Activated naive CD4-positive, alpha-beta T cell treated with anti-CD3 and anti-CD28 coated beads for 36 hours (primary cell): ENCODE measurements around the gene PCSK5. TPM values are rescaled to one million over a fixed set of nuclear protein-coding genes. Genes with fewer than 3 reads are reported as not detected.
"Not testable (repeated sequence)": the region's sequence is repeated elsewhere in the genome, so short reads cannot be mapped to it uniquely, and the experiment has no call there.

ENCODE experiments used
- CTCF ChIA-PET: fragments of 350-600 bp; sonication (Branson Sonifier 250); formaldehyde crosslinking; loops from one replicate; lab custom pipeline; 2021; ENCODE audit warnings: antibody characterized with exemption; lab: Charles Lee
- DNase-seq: peaks from one replicate; pipeline ENCODE4 v3.0.0-alpha.2; 2020
- H3K27ac Mint-ChIP-seq: one replicate; pipeline ENCODE4 v1.8.0; 2021; ENCODE audit warnings: mild to moderate bottlenecking, mixed read lengths
- H3K27me3 Mint-ChIP-seq: one replicate; pipeline ENCODE4 v1.8.0; 2021; ENCODE audit warnings: low read depth, mixed read lengths
- H3K36me3 Mint-ChIP-seq: one replicate; pipeline ENCODE4 v1.8.0; 2021; ENCODE audit warnings: low read depth, mixed read lengths
- H3K4me1 Mint-ChIP-seq: one replicate; pipeline ENCODE4 v1.8.0; 2021; ENCODE audit warnings: low read depth, mixed read lengths
- H3K4me3 Mint-ChIP-seq: one replicate; pipeline ENCODE4 v1.8.0; 2021; ENCODE audit warnings: mild to moderate bottlenecking, moderate library complexity, mixed read lengths
- H3K9me3 Mint-ChIP-seq: one replicate; pipeline ENCODE4 v1.8.0; 2021; ENCODE audit warnings: mixed read lengths
- intact Hi-C: fragments of 100-400 bp; cut with micrococcal nuclease; formaldehyde crosslinking; loops from one replicate; pipeline ENCODE4 v1.15.1; 2023
- total RNA-seq, 2 experiments: library from RNA; stranded (reverse); gene quantifications; one replicate each; pipeline ENCODE4 v1.2.3, GENCODE V29; 2021

Gene PCSK5
- total RNA-seq, 2 experiments from 2014 or later: 5.7 to 6.0 TPM

DNA sequence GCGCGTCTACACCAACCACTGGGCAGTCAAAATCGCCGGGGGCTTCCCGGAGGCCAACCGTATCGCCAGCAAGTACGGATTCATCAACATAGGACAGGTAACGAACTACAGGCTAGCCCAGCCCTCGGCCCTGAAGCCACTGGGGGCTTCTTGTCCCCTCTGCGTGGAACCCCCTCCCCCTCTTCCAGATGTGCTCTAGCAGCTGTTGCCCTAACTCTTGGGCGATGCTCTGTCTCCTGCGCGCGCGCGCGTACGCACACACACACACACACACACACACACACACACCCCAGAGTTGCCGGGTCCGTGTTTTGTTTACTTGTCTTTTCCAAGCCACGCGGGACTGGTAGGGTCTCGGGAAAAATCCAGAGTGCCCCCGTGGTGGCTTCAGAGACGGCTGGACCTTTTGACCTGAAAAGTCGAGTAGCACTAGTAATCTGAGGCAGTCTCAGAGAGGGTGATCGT, 836 bp downstream of the PCSK5 start:
- CTCF ChIA-PET: interaction anchor here (0.5 to 2.1 kb wide), 4 partner anchors 25 to 879 kb away, joined by 3 to 8 read pairs (median 3); no protein-coding TSS in a partner anchor
- Mint-ChIP-seq H3K36me3 (no peaks in the 10 kb centered on the region), H3K27me3 (no peaks in the 10 kb centered on the region), H3K4me3 (peak overlapping the region; percentile 97), H3K27ac (peak overlapping the region; percentile 66), H3K9me3 (no peaks in the 10 kb centered on the region), H3K4me1 (peaks cover 39% of the 10 kb centered on the region)
- intact Hi-C loops: loop anchor here (2.0 to 10.0 kb wide), 10 partner anchors 101 to 1286 kb away; partner anchors contain the start of genes C9orf40, CARNMT1, NMRK1 and OSTF1
- peak; percentile 55 for DNase-seq

DNA sequence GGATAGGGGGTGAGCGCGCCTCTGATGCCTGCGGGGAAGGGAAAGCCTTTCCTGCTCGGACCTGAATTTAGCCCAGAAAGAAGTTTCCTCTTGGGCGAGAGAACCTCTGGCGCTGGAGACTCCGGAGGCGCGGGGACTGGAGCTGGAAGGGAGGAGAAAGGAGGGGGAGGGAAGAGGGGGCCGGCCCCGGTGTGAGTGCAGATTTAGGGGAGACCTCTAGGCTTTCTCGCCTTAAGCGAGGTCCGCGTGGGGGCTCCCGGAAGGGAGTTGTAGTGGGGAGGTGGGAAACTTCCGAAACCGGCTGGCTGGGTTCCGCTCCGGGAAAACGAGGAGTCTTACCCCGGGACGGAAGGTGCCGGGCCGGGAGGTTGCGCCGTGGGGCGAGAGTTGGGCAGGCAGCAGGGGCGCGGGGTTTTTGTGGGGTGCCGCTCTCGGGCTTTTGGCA, 1.3 kb downstream of the PCSK5 start:
- Mint-ChIP-seq H3K27ac (peak overlapping the region; percentile 66), H3K4me3 (peak overlapping the region; percentile 97), H3K36me3 (no peaks in the 10 kb centered on the region), H3K4me1 (peaks cover 41% of the 10 kb centered on the region), H3K9me3 (no peaks in the 10 kb centered on the region), H3K27me3 (no peaks in the 10 kb centered on the region)
- CTCF ChIA-PET: interaction anchor here (1.4 kb wide), 1 partner anchor 209 kb away, joined by 3 read pairs; no protein-coding TSS in a partner anchor
- intact Hi-C loops: loop anchor here (2.0 to 10.0 kb wide), 10 partner anchors 101 to 1286 kb away; partner anchors contain the start of genes C9orf40, CARNMT1, NMRK1 and OSTF1
- peak; percentile 24 for DNase-seq

DNA sequence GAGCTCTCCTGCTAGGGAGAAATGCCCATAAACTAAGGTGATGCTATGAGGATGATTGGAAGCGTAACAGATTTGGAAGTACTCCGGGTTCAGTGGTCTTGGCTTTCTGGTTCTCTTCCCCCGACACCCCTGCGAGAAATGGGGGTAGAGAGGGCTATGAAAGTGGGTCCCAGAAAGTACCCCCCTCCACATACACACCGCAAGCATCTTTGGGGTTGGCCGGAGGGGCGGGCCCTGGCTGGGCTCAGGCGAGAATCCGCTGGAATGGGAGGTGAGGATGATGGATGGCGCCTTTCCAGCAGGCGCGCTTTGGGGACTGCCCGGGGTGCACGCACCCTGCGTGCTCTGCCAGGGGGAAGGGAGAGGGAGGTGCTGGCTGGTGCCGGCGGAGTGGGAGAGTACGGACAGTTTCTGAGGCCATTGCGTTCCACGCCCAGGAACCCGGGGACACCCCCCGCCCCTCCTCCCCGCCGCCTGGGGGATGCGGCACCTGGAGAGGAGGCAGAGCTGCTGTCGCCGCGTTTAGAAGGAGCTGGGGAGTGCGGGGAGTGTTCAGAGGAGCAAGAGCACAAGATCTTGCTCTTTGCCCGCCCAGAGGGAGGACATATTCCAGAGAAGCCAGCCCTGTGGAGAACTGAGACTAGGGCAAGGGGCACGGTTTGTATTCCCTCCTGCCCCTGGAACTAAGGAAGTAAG, 1.9 kb downstream of the PCSK5 start:
- intact Hi-C loops: loop anchor here (5.0 to 10.0 kb wide), 7 partner anchors 100 to 1285 kb away; partner anchors contain the start of genes C9orf40, CARNMT1, NMRK1 and OSTF1
- DNase-seq: peak; percentile 67
- CTCF ChIA-PET: interaction anchor here (1.4 kb wide), 1 partner anchor 209 kb away, joined by 3 read pairs; no protein-coding TSS in a partner anchor
- no peaks in the 10 kb centered on the region for H3K36me3 Mint-ChIP-seq
- H3K27me3 Mint-ChIP-seq: no peaks in the 10 kb centered on the region
- no peaks in the 10 kb centered on the region for H3K9me3 Mint-ChIP-seq
- H3K4me1 Mint-ChIP-seq: peaks cover 45% of the 10 kb centered on the region
- H3K27ac Mint-ChIP-seq: no peak overlapping the region
- peak overlapping the region; percentile 97 for H3K4me3 Mint-ChIP-seq

DNA sequence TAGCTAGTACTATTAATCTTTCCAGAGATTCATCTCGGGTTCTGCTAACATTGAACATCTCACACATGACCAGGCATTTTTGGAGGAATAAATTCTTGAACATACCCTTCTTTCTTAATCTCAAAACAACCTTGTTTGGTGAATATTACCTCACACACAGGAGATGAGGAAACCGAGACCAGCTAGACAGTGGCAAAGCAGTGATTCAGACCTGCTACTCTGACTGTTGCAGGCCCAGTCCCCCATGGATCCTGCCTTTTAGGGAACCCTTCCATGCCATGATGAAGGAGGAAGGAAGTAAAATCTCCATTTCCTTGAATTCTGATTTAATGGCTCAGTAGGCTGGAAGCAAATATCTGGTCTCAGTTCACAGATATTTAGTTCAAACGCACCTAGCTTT, 2.6 kb downstream of the PCSK5 start:
- peaks cover 47% of the 10 kb centered on the region for H3K4me1 Mint-ChIP-seq
- peak; percentile 28 for DNase-seq
- H3K9me3 Mint-ChIP-seq: no peaks in the 10 kb centered on the region
- peak overlapping the region; percentile 97 for H3K4me3 Mint-ChIP-seq
- CTCF ChIA-PET: interaction anchor here (1.2 kb wide), 1 partner anchor 27 kb away, joined by 4 read pairs; no protein-coding TSS in a partner anchor
- intact Hi-C loops: loop anchor here (5.0 to 10.0 kb wide), 7 partner anchors 99 to 1284 kb away; partner anchors contain the start of genes C9orf40, CARNMT1, NMRK1 and OSTF1
- H3K27ac Mint-ChIP-seq: no peak overlapping the region
- no peaks in the 10 kb centered on the region for H3K27me3 Mint-ChIP-seq
- no peaks in the 10 kb centered on the region for H3K36me3 Mint-ChIP-seq

DNA sequence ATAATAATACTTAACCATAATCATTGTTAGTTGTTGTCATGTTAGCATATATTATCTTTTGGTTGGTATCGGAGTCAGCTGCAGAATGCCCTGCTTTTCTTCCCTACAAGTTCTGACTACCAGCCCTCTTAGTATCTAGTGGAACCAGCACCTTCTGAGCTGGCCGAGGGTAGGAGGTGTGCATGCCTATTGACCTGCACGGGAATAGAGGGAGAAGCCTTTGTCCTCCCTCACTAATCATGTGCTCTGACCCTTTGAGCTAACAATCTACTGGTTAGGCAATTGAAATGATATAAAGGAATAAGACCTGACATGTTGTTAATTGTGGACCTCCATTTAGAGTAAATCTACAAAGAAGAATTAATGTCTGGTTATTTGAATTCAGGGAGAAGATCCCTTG, 4.1 kb downstream of the PCSK5 start:
- H3K4me3 Mint-ChIP-seq: no peak overlapping the region
- no peaks in the 10 kb centered on the region for H3K9me3 Mint-ChIP-seq
- no peaks in the 10 kb centered on the region for H3K36me3 Mint-ChIP-seq
- H3K4me1 Mint-ChIP-seq: peaks cover 45% of the 10 kb centered on the region
- H3K27ac Mint-ChIP-seq: no peak overlapping the region
- CTCF ChIA-PET: no interaction called here
- intact Hi-C loops: loop anchor here (5.0 to 10.0 kb wide), 7 partner anchors 98 to 1283 kb away; partner anchors contain the start of genes C9orf40, CARNMT1, NMRK1 and OSTF1
- H3K27me3 Mint-ChIP-seq: no peaks in the 10 kb centered on the region
- no peak for DNase-seq

DNA sequence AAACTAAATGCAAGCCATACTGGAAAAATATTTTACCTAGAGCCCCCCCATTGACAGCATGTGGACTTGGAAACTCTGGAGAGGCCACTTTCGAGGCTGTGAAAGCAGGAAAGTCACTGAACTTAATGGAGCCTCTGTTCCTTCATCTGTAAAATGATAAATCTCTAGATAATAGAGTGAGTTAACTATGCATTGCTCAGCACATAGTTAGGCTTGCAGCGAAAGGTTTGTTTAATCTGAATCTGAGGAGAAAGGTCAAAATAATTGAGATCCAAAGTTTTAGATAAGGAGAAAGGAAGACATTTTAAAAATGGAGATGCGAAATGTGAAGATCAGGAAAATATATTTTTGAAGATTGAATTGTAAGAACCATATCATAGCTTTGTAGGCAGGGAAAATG, 4.6 kb downstream of the PCSK5 start:
- no peak for DNase-seq
- no peak overlapping the region for H3K4me3 Mint-ChIP-seq
- H3K27ac Mint-ChIP-seq: no peak overlapping the region
- peaks cover 47% of the 10 kb centered on the region for H3K4me1 Mint-ChIP-seq
- no peaks in the 10 kb centered on the region for H3K36me3 Mint-ChIP-seq
- no peaks in the 10 kb centered on the region for H3K9me3 Mint-ChIP-seq
- CTCF ChIA-PET: no interaction called here
- H3K27me3 Mint-ChIP-seq: no peaks in the 10 kb centered on the region
- intact Hi-C loops: loop anchor here (10.0 kb wide), 1 partner anchor 870 kb away; the partner anchor contains the start of gene CARNMT1

DNA sequence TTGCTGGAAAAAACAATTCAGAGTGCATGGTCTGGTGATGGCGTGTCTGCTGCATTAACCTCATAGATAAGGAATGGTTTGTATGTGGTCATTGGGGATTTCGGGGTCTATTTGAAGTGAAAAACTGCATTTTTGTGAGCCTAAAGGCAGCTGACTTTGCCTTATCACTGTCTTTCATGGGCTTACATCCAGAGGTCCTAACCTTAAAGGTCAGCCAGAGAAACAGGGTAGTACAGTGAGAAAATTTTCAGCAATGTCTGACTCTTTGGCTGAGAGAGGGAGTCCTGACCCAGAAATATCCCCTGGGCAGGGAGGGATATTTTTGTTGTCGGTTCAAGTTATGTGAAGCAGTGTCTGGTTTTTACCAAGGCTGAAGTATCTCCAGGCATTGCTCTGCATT, 5.7 kb downstream of the PCSK5 start:
- Mint-ChIP-seq H3K27me3 (no peaks in the 10 kb centered on the region), H3K4me1 (peaks cover 47% of the 10 kb centered on the region), H3K4me3 (no peak overlapping the region), H3K9me3 (peaks cover 3% of the 10 kb centered on the region), H3K36me3 (peaks cover 6% of the 10 kb centered on the region), H3K27ac (no peak overlapping the region)
- no peak for DNase-seq
- CTCF ChIA-PET: no interaction called here
- intact Hi-C loops: loop anchor here (10.0 kb wide), 1 partner anchor 871 kb away; the partner anchor contains the start of gene CARNMT1

DNA sequence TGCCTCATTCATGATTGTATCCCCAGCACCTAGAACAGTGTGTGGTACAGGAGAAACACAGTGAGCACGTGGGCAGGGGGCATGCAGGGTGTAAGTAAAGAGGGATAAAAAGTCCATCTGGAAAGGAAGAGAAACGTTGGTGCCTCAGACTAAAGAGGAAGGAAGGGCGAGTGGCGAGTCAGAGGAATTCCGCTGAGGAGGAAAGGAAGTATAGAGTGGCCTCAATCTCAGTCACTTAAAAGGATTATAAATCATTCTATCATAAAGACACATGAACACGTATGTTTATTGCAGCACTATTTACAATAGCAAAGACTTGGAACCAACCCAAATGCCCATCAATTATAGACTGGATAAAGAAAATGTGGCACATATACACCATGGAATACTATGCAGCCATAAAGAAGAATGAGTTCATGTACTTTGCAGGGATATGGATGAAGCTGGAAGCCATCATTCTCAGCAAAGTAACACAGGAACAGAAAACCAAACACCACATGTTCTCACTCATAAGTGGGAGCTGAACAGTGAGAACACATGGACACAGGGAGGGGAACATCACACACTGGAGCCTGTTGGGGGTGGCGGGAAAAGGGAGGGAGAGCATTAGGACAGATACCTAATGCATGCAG, 10.5 kb downstream of the PCSK5 start:
- Mint-ChIP-seq H3K4me1 (peaks cover 34% of the 10 kb centered on the region), H3K36me3 (peaks cover 11% of the 10 kb centered on the region)
- H3K27ac Mint-ChIP-seq, H3K9me3 Mint-ChIP-seq, DNase-seq, CTCF ChIA-PET, intact Hi-C loops, H3K4me3 Mint-ChIP-seq, H3K27me3 Mint-ChIP-seq: not testable (repeated sequence)

DNA sequence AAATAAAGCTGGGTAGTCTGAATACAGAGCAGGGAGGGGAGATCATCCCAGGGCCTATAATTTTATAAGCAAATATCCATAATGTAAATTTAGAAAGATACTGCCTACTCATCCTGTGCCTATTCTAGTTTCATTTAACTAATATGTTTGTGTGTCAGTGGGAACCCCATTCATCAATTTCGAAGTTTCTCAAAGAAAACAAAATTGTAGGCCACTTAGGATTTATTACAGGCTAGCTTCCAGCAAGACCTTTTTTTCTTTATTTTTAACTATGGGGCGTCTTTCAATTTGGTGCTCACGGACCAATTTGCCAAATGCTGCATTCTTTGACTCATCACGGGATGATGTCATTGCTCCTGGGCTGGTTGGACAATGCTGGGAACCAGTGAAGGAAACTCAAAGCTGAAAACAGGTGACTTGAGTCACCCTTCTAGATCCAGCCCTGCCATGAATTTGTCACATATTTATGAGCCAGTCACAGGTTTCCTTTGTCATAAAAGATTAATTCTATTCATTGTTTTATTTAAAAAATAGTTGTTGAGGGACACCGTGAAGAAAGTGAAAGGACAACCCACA, 13.4 kb downstream of the PCSK5 start:
- Mint-ChIP-seq H3K36me3 (peaks cover 14% of the 10 kb centered on the region), H3K4me1 (peaks cover 37% of the 10 kb centered on the region), H3K9me3 (peaks cover 3% of the 10 kb centered on the region), H3K27me3 (no peaks in the 10 kb centered on the region), H3K4me3 (no peak overlapping the region), H3K27ac (no peak overlapping the region)
- intact Hi-C loops: loop anchor here (1.0 kb wide), 1 partner anchor 14 kb away; the partner anchor contains the start of gene PCSK5
- DNase-seq: peak; percentile 65
- CTCF ChIA-PET: interaction anchor here (0.5 to 0.6 kb wide), 2 partner anchors 50 to 798 kb away, joined by 3 to 4 read pairs; no protein-coding TSS in a partner anchor

DNA sequence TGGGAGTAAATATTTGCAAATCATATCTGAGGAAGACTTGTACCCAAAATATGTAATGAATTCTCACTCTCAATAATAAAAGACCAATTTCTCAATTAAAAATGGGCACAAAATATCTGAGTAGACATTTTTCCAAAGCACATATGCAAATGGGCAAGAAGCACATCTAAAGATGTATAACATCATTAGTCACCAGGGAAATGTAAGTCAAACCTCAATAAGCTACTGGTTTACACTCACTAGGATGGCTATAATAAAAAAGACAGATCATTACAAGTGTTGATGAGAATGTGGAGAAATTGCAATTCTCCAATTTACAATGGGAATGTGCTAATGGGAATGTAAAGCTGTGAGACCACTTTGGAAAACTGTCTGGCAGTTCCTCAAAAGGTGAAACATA, 13.9 kb downstream of the PCSK5 start:
- no peak overlapping the region for H3K27ac Mint-ChIP-seq
- CTCF ChIA-PET: interaction anchor here (0.6 kb wide), 1 partner anchor 798 kb away, joined by 3 read pairs; no protein-coding TSS in a partner anchor
- intact Hi-C loops: loop anchor here (1.0 kb wide), 1 partner anchor 14 kb away; the partner anchor contains the start of gene PCSK5

DNA sequence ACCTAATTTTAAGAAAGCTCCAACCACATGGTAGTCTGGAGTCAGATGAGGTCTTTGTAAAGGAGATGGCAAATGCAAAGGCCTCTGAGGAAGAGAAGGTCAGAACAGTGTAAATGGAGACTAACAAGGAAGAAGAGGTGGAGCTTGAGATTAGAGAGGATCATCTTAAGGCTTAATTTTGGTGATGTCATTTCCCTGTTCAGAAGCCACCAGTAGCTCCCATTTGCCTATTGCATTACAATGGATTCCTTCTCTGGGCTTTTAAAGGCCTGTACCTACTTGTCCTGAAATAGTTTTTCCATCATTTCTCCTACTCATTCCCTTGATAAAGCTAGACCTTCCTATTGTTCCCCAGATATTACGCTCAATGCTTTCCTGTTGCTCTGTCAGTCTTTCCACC, 16.1 kb downstream of the PCSK5 start:
- CTCF ChIA-PET: interaction anchor here (0.8 kb wide), 1 partner anchor 269 kb away, joined by 4 read pairs; no protein-coding TSS in a partner anchor
- peaks cover 4% of the 10 kb centered on the region for H3K36me3 Mint-ChIP-seq
- intact Hi-C loops: no loop called here

More for the DNA sequence above, 13.9 kb downstream of the PCSK5 start:
- Mint-ChIP-seq H3K9me3 (peaks cover 3% of the 10 kb centered on the region), H3K4me3 (no peak overlapping the region), H3K4me1 (peaks cover 36% of the 10 kb centered on the region), H3K27me3 (no peaks in the 10 kb centered on the region), H3K36me3 (peaks cover 14% of the 10 kb centered on the region)
- DNase-seq: no peak

More for the DNA sequence above, 16.1 kb downstream of the PCSK5 start:
- no peaks in the 10 kb centered on the region for H3K27me3 Mint-ChIP-seq
- peaks cover 49% of the 10 kb centered on the region for H3K4me1 Mint-ChIP-seq
- no peak overlapping the region for H3K4me3 Mint-ChIP-seq
- H3K9me3 Mint-ChIP-seq: no peaks in the 10 kb centered on the region
- H3K27ac Mint-ChIP-seq: no peak overlapping the region
- DNase-seq: no peak
